SJCRH30 (cell line): ENCODE results near the gene MIP. TPM values are rescaled to one million over a fixed set of nuclear protein-coding genes. Genes with fewer than 3 reads are reported as not detected.
"Not testable (repeated sequence)": the region's sequence is repeated elsewhere in the genome, so short reads cannot be mapped to it uniquely, and the experiment has no call there.

Experiments used
- DNase-seq, 2 experiments: peaks; one replicate each; pipeline ENCODE4 v3.0.0-alpha.2; 2015 to 2020
- H3K27ac ChIP-seq: fragments of 250-450 bp; sonication (Bioruptor Pico); 2 replicates; pipeline ENCODE4 v1.5.1; 2020; ENCODE audit warnings: mild to moderate bottlenecking, moderate library complexity
- H3K27me3 ChIP-seq: fragments of 250-450 bp; sonication (Bioruptor Pico); 2 replicates; pipeline ENCODE4 v1.5.1; 2020; ENCODE audit warnings: mild to moderate bottlenecking, moderate library complexity
- H3K36me3 ChIP-seq: fragments of 250-450 bp; sonication (Bioruptor Pico); 2 replicates; pipeline ENCODE4 v1.5.1; 2020; ENCODE audit warnings: mild to moderate bottlenecking, moderate library complexity
- H3K4me1 ChIP-seq: fragments of 250-450 bp; sonication (Bioruptor Pico); 2 replicates; pipeline ENCODE4 v1.5.1; 2020; ENCODE audit warnings: mild to moderate bottlenecking, moderate library complexity
- H3K4me3 ChIP-seq: fragments of 250-450 bp; sonication (Bioruptor Pico); 2 replicates; pipeline ENCODE4 v1.5.1; 2020; ENCODE audit warnings: mild to moderate bottlenecking, moderate library complexity
- H3K9me3 ChIP-seq: fragments of 250-450 bp; sonication (Bioruptor Pico); replicated peaks from 2 replicates; pipeline ENCODE4 v1.5.1; 2020; ENCODE audit warnings: mild to moderate bottlenecking, moderate library complexity
- total RNA-seq: library from RNA; depleted of rRNA; stranded (reverse); fragments of >200 nt; shearing (Covaris generic); gene quantifications from 2 replicates; pipeline ENCODE4 v1.2.3, GENCODE V29; 2014; rRNA removed

MIP gene
- total RNA-seq, 1 experiment from 2014 or later, result not detected

DNA sequence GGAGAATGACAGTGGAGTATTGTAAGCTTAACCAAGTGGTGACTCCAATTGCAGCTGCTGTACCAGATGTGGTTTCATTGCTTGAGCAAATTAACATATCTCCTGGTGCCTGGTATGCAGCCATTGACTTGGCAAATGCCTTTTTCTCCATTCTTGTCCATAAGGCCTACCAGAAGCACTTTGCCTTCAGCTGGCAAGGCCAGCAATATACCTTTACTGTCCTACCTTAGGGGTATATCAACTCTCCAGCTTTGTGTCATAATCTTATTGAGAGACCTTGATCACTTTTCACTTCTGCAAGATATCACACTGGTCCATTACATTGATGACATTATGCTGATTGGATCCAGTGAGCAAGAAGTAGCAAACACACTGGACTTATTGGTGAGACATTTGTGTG, 52.8 kb downstream of the MIP start:
- H3K4me3 ChIP-seq, H3K9me3 ChIP-seq, H3K27ac ChIP-seq, DNase-seq, H3K4me1 ChIP-seq, H3K36me3 ChIP-seq, H3K27me3 ChIP-seq: not testable (repeated sequence)

DNA sequence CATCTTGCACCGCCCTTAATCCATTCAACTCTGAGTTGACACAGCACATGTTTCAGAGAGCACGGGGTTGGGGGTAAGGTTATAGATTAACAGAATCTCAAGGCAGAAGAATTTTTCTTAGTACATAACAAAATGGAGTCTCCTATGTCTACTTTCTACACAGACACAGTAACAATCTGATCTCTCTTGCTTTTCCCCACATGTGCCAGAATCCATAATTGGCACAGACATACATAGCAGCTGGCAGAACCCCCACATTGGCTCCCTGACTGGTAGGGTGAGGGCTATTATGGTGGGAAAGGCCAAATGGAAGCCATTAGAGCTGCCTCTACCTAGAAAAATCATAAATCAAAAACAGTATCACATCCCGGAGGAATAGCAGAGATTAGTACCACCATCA, 53.3 kb downstream of the MIP start:
- not testable (repeated sequence) for H3K27ac ChIP-seq, H3K36me3 ChIP-seq, H3K4me3 ChIP-seq, H3K27me3 ChIP-seq, H3K9me3 ChIP-seq, DNase-seq, H3K4me1 ChIP-seq

Other genes starting within 250 kb of the MIP start
- 24.3 and 25.7 TPM in 2 replicates for gene RNF41, start 232.7 kb downstream of the MIP start, total RNA-seq
- 43.2 and 46.5 TPM in 2 replicates for gene NABP2, start 230.3 kb downstream of the MIP start, total RNA-seq
- gene SLC39A5, start 224.6 kb downstream of the MIP start, total RNA-seq, result not detected in 2 replicates
- 12.0 and 12.5 TPM in 2 replicates for gene ANKRD52, start 196.3 kb downstream of the MIP start, total RNA-seq
- gene COQ10A, start 187.7 kb downstream of the MIP start, total RNA-seq, result 13.8 and 14.4 TPM in 2 replicates
- gene CS, start 154.3 kb downstream of the MIP start, total RNA-seq, result 183 and 185 TPM in 2 replicates
- 75.2 and 80.9 TPM in 2 replicates for gene CNPY2, start 138.7 kb downstream of the MIP start, total RNA-seq
- gene PAN2, start 120.7 kb downstream of the MIP start, total RNA-seq, result 25.5 and 27.9 TPM in 2 replicates
- gene IL23A, start 115.8 kb downstream of the MIP start, total RNA-seq, result 0.41 TPM in 1 of 2 replicates, not detected in the other
- gene STAT2, start 94.5 kb downstream of the MIP start, total RNA-seq, result 38.8 and 44.0 TPM in 2 replicates
- not detected in 2 replicates for gene APOF, start 91.8 kb downstream of the MIP start, total RNA-seq
- gene TIMELESS, start 5.2 kb downstream of the MIP start, total RNA-seq, result 32.3 and 36.2 TPM in 2 replicates
- 3.0 and 3.7 TPM in 2 replicates for gene SPRYD4, start 13.9 kb upstream of the MIP start, total RNA-seq
- gene GLS2, start 33.5 kb upstream of the MIP start, total RNA-seq, result not detected in 2 replicates
- 9.3 and 9.4 TPM in 2 replicates for gene RBMS2, start 67.2 kb upstream of the MIP start, total RNA-seq
- 34.2 and 42.9 TPM in 2 replicates for gene BAZ2A, start 175.7 kb upstream of the MIP start, total RNA-seq
- gene ATP5F1B, start 191.3 kb upstream of the MIP start, total RNA-seq, result 698 and 730 TPM in 2 replicates
- gene PTGES3, start 233.6 kb upstream of the MIP start, total RNA-seq, result 238 and 251 TPM in 2 replicates